Endodermal cell (in vitro differentiated cells): Measurements from ENCODE around the gene SLFN5. TPM values are rescaled to one million over a fixed set of nuclear protein-coding genes. Genes with fewer than 3 reads are reported as not detected.
"Not testable (repeated sequence)": the region's sequence is repeated elsewhere in the genome, so short reads cannot be mapped to it uniquely, and the experiment has no call there.

Source experiments
- DNase-seq: peaks from one replicate; pipeline ENCODE4 v3.0.0-alpha.2; 2017
- H3K27ac ChIP-seq: 2 replicates; pipeline ENCODE4 v1.5.1; 2013; ENCODE audit warnings: mild to moderate bottlenecking, low read depth, low read length, moderate library complexity
- H3K27me3 ChIP-seq: 2 replicates; pipeline ENCODE4 v1.6.1; 2013; ENCODE audit warnings: mild to moderate bottlenecking, low read length, moderate library complexity; ENCODE audit not compliant: insufficient read depth, control insufficient read depth, poor library complexity, severe bottlenecking
- H3K36me3 ChIP-seq: 2 replicates; pipeline ENCODE4 v1.7.0; 2013; ENCODE audit warnings: mild to moderate bottlenecking, low read length, moderate library complexity; ENCODE audit not compliant: control insufficient read depth, insufficient read depth
- H3K4me1 ChIP-seq: one replicate; pipeline ENCODE4 v1.7.0; 2013; ENCODE audit warnings: low read length; ENCODE audit not compliant: control insufficient read depth, insufficient read depth
- H3K4me3 ChIP-seq: 2 replicates; pipeline ENCODE4 v1.5.1; 2013; ENCODE audit warnings: mild to moderate bottlenecking, low read length, moderate library complexity
- H3K9ac ChIP-seq: 2 replicates; pipeline ENCODE4 v1.6.1; 2013; ENCODE audit warnings: mild to moderate bottlenecking, low read length, moderate library complexity; ENCODE audit not compliant: poor library complexity, severe bottlenecking; ENCODE audit errors: extremely low read depth
- H3K9me3 ChIP-seq: 2 replicates; pipeline ENCODE4 v1.6.1; 2013; ENCODE audit warnings: mild to moderate bottlenecking, low read length, moderate library complexity; ENCODE audit not compliant: control insufficient read depth
- H3K27ac Mint-ChIP-seq: 2 replicates; pipeline ENCODE4 v1.8.0; 2020; ENCODE audit warnings: mixed read lengths
- H3K27me3 Mint-ChIP-seq: 2 replicates; pipeline ENCODE4 v1.8.0; 2021; ENCODE audit warnings: mild to moderate bottlenecking, mixed read lengths; ENCODE audit not compliant: insufficient read depth
- H3K36me3 Mint-ChIP-seq: 2 replicates; pipeline ENCODE4 v1.8.0; 2020; ENCODE audit warnings: low read depth, mixed read lengths
- H3K4me1 Mint-ChIP-seq: 2 replicates; pipeline ENCODE4 v1.8.0; 2020; ENCODE audit warnings: mixed read lengths
- H3K4me3 Mint-ChIP-seq: 2 replicates; pipeline ENCODE4 v1.8.0; 2020; ENCODE audit warnings: mild to moderate bottlenecking, moderate library complexity, mixed read lengths
- H3K9me3 Mint-ChIP-seq: 2 replicates; pipeline ENCODE4 v1.8.0; 2020; ENCODE audit warnings: mild to moderate bottlenecking, mixed read lengths
- CTCF ChIP-seq: fragments of 200-600 bp; sonication (generic); conservative IDR thresholded peaks from 2 replicates; pipeline ENCODE4 v1.5.0; 2021; ENCODE audit warnings: antibody characterized with exemption, mild to moderate bottlenecking
- WGBS, 2 experiments: methylation state at CpG; one replicate each; pipeline versions ENCODE4 v1.1.5 to v1.1.7; 2013; ENCODE audit warnings: missing lambda C conversion rate in 2 of 2, mixed read lengths in 1 of 2; ENCODE audit not compliant: insufficient coverage in 1 of 2, insufficient read length in 1 of 2; 5-methylcytosine and 5-hydroxymethylcytosine counted together
- total RNA-seq, 2 donors: library from RNA; stranded (reverse); fragmentation: NEBNext Ultra II Directional in 1 of 2; extraction: Animal tissue kit (Norgen Biotek cat#: 25700) in 1 of 2; gene quantifications; 2 replicates in 1 of 2; 3 replicates in 1 of 2; pipeline ENCODE4 v1.2.1, GENCODE V29; 2021

SLFN5 gene
- total RNA-seq, 2 donors from 2014 or later = 12.4 TPM

DNA sequence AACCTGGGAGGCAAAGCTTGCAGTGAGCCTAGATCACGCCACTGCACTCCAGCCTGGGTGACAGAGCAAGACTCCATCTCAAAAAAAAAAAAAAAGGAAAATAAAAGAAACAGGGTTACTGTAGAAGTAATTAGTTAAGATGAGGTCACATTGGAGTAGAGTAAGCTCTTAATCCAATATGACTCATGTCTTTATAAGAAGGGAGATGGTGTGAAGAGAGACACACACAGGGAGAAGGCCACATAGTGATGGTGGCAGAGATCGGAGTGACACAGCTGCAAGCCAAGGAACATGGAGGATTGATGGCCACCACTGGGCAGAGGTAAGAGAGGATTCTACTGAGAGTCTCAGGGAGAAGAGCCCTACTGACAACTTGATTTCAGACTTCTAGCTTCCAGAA lies 15.3 kb upstream of the SLFN5 start:
- TF ChIP-seq CTCF = no peak
- Mint-ChIP-seq H3K4me1 (no peaks in the 10 kb centered on the region), H3K27me3 (no peaks in the 10 kb centered on the region), H3K36me3 (no peaks in the 10 kb centered on the region), H3K4me3 (no peak overlapping the region), H3K9me3 (peaks cover 5% of the 10 kb centered on the region), H3K27ac (no peak overlapping the region)
- Histone ChIP-seq H3K9ac (no peak overlapping the region), H3K4me3 (no peak overlapping the region), H3K36me3 (no peaks in the 10 kb centered on the region), H3K9me3 (peaks cover 9% of the 10 kb centered on the region), H3K27me3 (no peaks in the 10 kb centered on the region), H3K27ac (no peak overlapping the region), H3K4me1 (no peaks in the 10 kb centered on the region)
- 97 to 100% methylated on average over 1 to 2 of the region's 2 CpGs for WGBS, 2 experiments
- no peak for DNase-seq

DNA sequence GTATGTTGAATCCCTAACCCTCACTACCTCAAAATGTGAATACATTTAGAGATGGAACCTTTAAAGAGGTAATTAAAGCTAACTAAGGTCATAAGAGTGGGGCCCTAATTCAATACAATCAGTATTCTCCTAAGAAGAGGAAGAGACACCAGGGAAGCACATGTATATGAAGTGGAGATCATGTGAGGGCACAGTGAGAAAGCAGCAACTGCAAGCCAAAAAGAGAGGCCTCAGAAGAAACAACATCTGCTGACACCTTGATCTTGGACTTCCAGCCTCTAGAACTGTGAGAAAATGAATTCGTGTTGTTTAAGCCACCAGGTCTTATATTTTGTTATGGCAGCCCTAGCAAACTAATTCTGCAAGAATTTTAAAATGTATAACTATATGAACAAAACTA lies 13.2 kb upstream of the SLFN5 start:
- Histone ChIP-seq H3K27ac (no peak overlapping the region), H3K9me3 (no peaks in the 10 kb centered on the region), H3K4me1 (no peaks in the 10 kb centered on the region), H3K4me3 (no peak overlapping the region), H3K36me3 (no peaks in the 10 kb centered on the region), H3K9ac (no peak overlapping the region), H3K27me3 (no peaks in the 10 kb centered on the region)
- DNase-seq = no peak
- Mint-ChIP-seq H3K4me3 (no peak overlapping the region), H3K9me3 (no peaks in the 10 kb centered on the region), H3K36me3 (no peaks in the 10 kb centered on the region), H3K4me1 (no peaks in the 10 kb centered on the region), H3K27ac (no peak overlapping the region), H3K27me3 (no peaks in the 10 kb centered on the region)
- 93% methylated on average over 1 of the region's 1 CpG; no CpG with 5 or more reads in 1 of the 2 experiments for WGBS, 2 experiments
- no peak for TF ChIP-seq CTCF

GRCh38 chr17:35234315-35234714 lies 8.6 kb upstream of the SLFN5 start:
- not testable (repeated sequence) for H3K4me3 Mint-ChIP-seq, H3K27ac ChIP-seq, H3K4me1 Mint-ChIP-seq, H3K9me3 Mint-ChIP-seq, H3K4me3 ChIP-seq, DNase-seq, H3K36me3 ChIP-seq, H3K9ac ChIP-seq, H3K9me3 ChIP-seq, H3K36me3 Mint-ChIP-seq, H3K4me1 ChIP-seq, H3K27ac Mint-ChIP-seq
- H3K27me3 Mint-ChIP-seq = peaks cover 13% of the 10 kb centered on the region
- H3K27me3 ChIP-seq = peaks cover 13% of the 10 kb centered on the region
- WGBS, 2 experiments = 83 to 95% methylated on average over 3 to 4 of the region's 4 CpGs

DNA sequence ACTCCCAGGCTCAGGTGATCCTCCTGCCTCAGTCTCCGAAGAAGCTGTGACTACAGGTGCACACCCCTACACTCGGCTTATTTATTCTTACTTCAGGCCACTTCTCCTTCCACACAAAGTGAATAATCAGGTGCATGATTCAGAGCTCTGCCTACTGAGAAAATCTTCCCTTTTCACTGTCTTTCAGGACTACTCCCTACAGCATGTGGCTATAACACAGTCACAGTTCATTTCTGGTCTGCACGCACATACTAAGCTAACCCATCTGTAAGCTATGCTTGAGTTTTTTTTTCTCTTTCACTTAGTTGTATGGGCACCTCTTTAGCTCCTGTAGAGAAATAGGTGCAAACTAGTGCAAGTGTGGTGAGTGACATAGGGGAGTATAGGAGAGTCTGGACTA lies 7.6 kb upstream of the SLFN5 start:
- Mint-ChIP-seq H3K4me1 (no peaks in the 10 kb centered on the region), H3K27ac (no peak overlapping the region), H3K9me3 (no peaks in the 10 kb centered on the region), H3K27me3 (peaks cover 15% of the 10 kb centered on the region), H3K36me3 (no peaks in the 10 kb centered on the region), H3K4me3 (no peak overlapping the region)
- Histone ChIP-seq H3K9ac (no peak overlapping the region), H3K9me3 (no peaks in the 10 kb centered on the region), H3K27ac (no peak overlapping the region), H3K4me1 (no peaks in the 10 kb centered on the region), H3K27me3 (peaks cover 13% of the 10 kb centered on the region), H3K4me3 (no peak overlapping the region), H3K36me3 (no peaks in the 10 kb centered on the region)
- DNase-seq = no peak
- WGBS, 2 experiments = 85 to 90% methylated on average over 3 of the region's 3 CpGs
- no peak for TF ChIP-seq CTCF
